GM23338 (cell line): ENCODE data around the gene OOSP2. TPM values are rescaled to one million over a fixed set of nuclear protein-coding genes. Genes with fewer than 3 reads are reported as not detected.

ENCODE experiments used
- ATAC-seq: fragments of 200-7000 bp; cut with Tn5 transposase; 3 replicates; pipeline ENCODE4 v1.9.1; 2020
- DNase-seq: peaks from one replicate; pipeline ENCODE4 v3.0.0-alpha.2; 2015; ENCODE audit warnings: low spot score
- H2AFZ ChIP-seq: fragments of 200-600 bp; sonication (generic); 2 replicates; pipeline ENCODE4 v1.8.0; 2016; ENCODE audit warnings: antibody characterized with exemption, mild to moderate bottlenecking, moderate library complexity
- H3F3A ChIP-seq: fragments of 200-600 bp; sonication (generic); replicated peaks from 2 replicates; pipeline ENCODE4 v1.8.0; 2017; ENCODE audit warnings: antibody characterized with exemption, mixed run types, low read depth
- H3K27ac ChIP-seq: fragments of 200-600 bp; sonication (generic); 2 replicates; pipeline ENCODE4 v1.6.1; 2016; ENCODE audit warnings: low read depth
- H3K27me3 ChIP-seq: fragments of 200-600 bp; sonication (generic); 2 replicates; pipeline ENCODE4 v1.8.0; 2016; ENCODE audit warnings: mild to moderate bottlenecking, mixed run types, moderate library complexity; ENCODE audit not compliant: insufficient read depth
- H3K36me3 ChIP-seq: fragments of 200-600 bp; sonication (generic); 2 replicates; pipeline ENCODE4 v1.8.0; 2016; ENCODE audit warnings: mild to moderate bottlenecking; ENCODE audit not compliant: insufficient read depth
- H3K4me1 ChIP-seq: fragments of 200-600 bp; sonication (generic); 2 replicates; pipeline ENCODE4 v1.8.0; 2016; ENCODE audit warnings: mild to moderate bottlenecking, moderate library complexity; ENCODE audit not compliant: insufficient read depth
- H3K4me2 ChIP-seq: fragments of 200-600 bp; sonication (generic); 2 replicates; pipeline ENCODE4 v1.7.1; 2017; ENCODE audit warnings: mixed run types
- H3K4me3 ChIP-seq: fragments of 200-600 bp; sonication (generic); 2 replicates; pipeline ENCODE4 v1.6.1; 2016; ENCODE audit warnings: mixed run types
- H3K79me2 ChIP-seq: fragments of 200-600 bp; sonication (generic); replicated peaks from 2 replicates; pipeline ENCODE4 v1.8.0; 2017; ENCODE audit warnings: mild to moderate bottlenecking; ENCODE audit not compliant: insufficient read depth
- H3K9me2 ChIP-seq: fragments of 200-600 bp; sonication (generic); 2 replicates; pipeline ENCODE4 v1.8.0; 2017; ENCODE audit not compliant: insufficient read depth
- H4K20me1 ChIP-seq: fragments of 200-600 bp; sonication (generic); replicated peaks from 2 replicates; pipeline ENCODE4 v1.8.0; 2017; ENCODE audit warnings: mild to moderate bottlenecking; ENCODE audit not compliant: insufficient read depth
- H3K27ac Mint-ChIP-seq: 2 replicates; pipeline ENCODE4 v1.8.0; 2020; ENCODE audit warnings: inconsistent platforms, mild to moderate bottlenecking, moderate library complexity, mixed read lengths
- H3K27me3 Mint-ChIP-seq: 3 replicates; pipeline ENCODE4 v1.8.0; 2022; ENCODE audit warnings: low read depth, mild to moderate bottlenecking, moderate library complexity, mixed read lengths, inconsistent platforms; ENCODE audit not compliant: insufficient read depth, poor library complexity
- H3K36me3 Mint-ChIP-seq: 3 replicates; pipeline ENCODE4 v1.8.0; 2021; ENCODE audit warnings: low read depth, mild to moderate bottlenecking, inconsistent platforms, moderate library complexity, mixed read lengths
- H3K4me1 Mint-ChIP-seq: 3 replicates; pipeline ENCODE4 v1.8.0; 2020; ENCODE audit warnings: mild to moderate bottlenecking, inconsistent platforms, mixed read lengths
- H3K4me3 Mint-ChIP-seq: 3 replicates; pipeline ENCODE4 v1.8.0; 2021; ENCODE audit warnings: moderate library complexity, mild to moderate bottlenecking, inconsistent platforms, mixed read lengths
- H3K9me3 Mint-ChIP-seq: 3 replicates; pipeline ENCODE4 v1.8.0; 2020; ENCODE audit warnings: moderate library complexity, mild to moderate bottlenecking, inconsistent platforms, mixed read lengths
- CREB1 ChIP-seq: fragments of 250-450 bp; sonication (Bioruptor Pico); IDR thresholded peaks from 2 replicates; pipeline ENCODE4 v1.5.0; 2020; ENCODE audit warnings: low read depth, mild to moderate bottlenecking, moderate library complexity
- EZH2 ChIP-seq: fragments of 200-600 bp; sonication (generic); IDR thresholded peaks from one replicate; pipeline ENCODE4 v1.8.0; 2017; ENCODE audit warnings: antibody characterized with exemption, mild to moderate bottlenecking, low read depth; ENCODE audit not compliant: unreplicated experiment
- EZH2phosphoT487 ChIP-seq: fragments of 200-600 bp; sonication (generic); IDR thresholded peaks from one replicate; pipeline ENCODE4 v1.8.1; 2018; ENCODE audit warnings: antibody characterized with exemption; ENCODE audit not compliant: unreplicated experiment
- JUNB ChIP-seq: IDR thresholded peaks from one replicate; pipeline ENCODE4 v1.6.1; 2016; ENCODE audit warnings: antibody characterized with exemption; ENCODE audit not compliant: unreplicated experiment
- NANOG ChIP-seq: IDR thresholded peaks from 2 replicates; pipeline ENCODE4 v1.6.1; 2016; ENCODE audit warnings: antibody characterized with exemption, borderline replicate concordance
- POLR2AphosphoS5 ChIP-seq: IDR thresholded peaks from 2 replicates; pipeline ENCODE4 v1.6.1; 2016; ENCODE audit warnings: antibody characterized with exemption, low read depth
- REST ChIP-seq: IDR thresholded peaks from one replicate; pipeline ENCODE4 v1.6.1; 2018; ENCODE audit warnings: antibody characterized with exemption; ENCODE audit not compliant: unreplicated experiment
- ZNF114 ChIP-seq: fragments of 250-450 bp; sonication (Bioruptor Pico); IDR thresholded peaks from 2 replicates; pipeline ENCODE4 v1.5.0; 2020; ENCODE audit warnings: mild to moderate bottlenecking, moderate library complexity
- ZNF331 ChIP-seq: fragments of 250-450 bp; sonication (Bioruptor Pico); IDR thresholded peaks from 2 replicates; pipeline ENCODE4 v1.5.0; 2020; ENCODE audit warnings: low read depth, mild to moderate bottlenecking, moderate library complexity
- polyA plus RNA-seq: library from polyadenylated mRNA; unstranded; fragments of >200 nt; fragmentation: Nextera tagmentation; extraction: Ambion mirVana; gene quantifications from 2 replicates; pipeline ENCODE4 v1.2.1, GENCODE V29; 2016
- total RNA-seq: library from RNA; depleted of rRNA; stranded (reverse); fragments of >200 nt; shearing (Covaris generic); gene quantifications from 2 replicates; pipeline ENCODE4 v1.2.3, GENCODE V29; 2014
- TF ChIP-seq, protein P1 (sequence below), 2 experiments: fragments of 200-600 bp in 1 of 2; sonication (generic) in 1 of 2; conservative IDR thresholded peaks; 2 replicates each; pipeline versions ENCODE4 v1.5.1 to v1.6.1; 2016 to 2017; ENCODE audit warnings: antibody characterized with exemption in 2 of 2, low read depth in 2 of 2, mild to moderate bottlenecking in 2 of 2, moderate library complexity in 1 of 2

Gene OOSP2
- total and polyA plus RNA-seq, 2 experiments from 2014 or later: not detected

GRCh38 chr11:60077216-60077817 lies 37.1 kb downstream of the OOSP2 start:
- H2AFZ ChIP-seq: no peak overlapping the region
- Mint-ChIP-seq H3K9me3 (peaks cover 12% of the 10 kb centered on the region), H3K27me3 (peaks cover 9% of the 10 kb centered on the region), H3K36me3 (peaks cover 10% of the 10 kb centered on the region; the same call in 2 of the 3 replicates), H3K4me3 (no peak overlapping the region), H3K27ac (no peak overlapping the region), H3K4me1 (no peaks in the 10 kb centered on the region)
- H3K27me3 ChIP-seq: no peaks in the 10 kb centered on the region
- TF ChIP-seq ZNF114 (no peak), EZH2 (no peak), ZNF331 (CRISPR knock-in tag) (no peak), JUNB (no peak), CREB1 (no peak)
- no peaks in the 10 kb centered on the region for H3K36me3 ChIP-seq
- H3K4me3 ChIP-seq: no peak overlapping the region
- no peak overlapping the region for H3K4me2 ChIP-seq
- H3K4me1 ChIP-seq: no peaks in the 10 kb centered on the region; the same call in 1 of the 2 replicates
- H4K20me1 ChIP-seq: no peaks in the 10 kb centered on the region
- no peaks in the 10 kb centered on the region for H3F3A ChIP-seq
- no peak for DNase-seq
- ATAC-seq: no peak
- no peaks in the 10 kb centered on the region; the same call in 1 of the 2 replicates for H3K9me2 ChIP-seq
- H3K79me2 ChIP-seq: no peaks in the 10 kb centered on the region
- no peak overlapping the region for H3K27ac ChIP-seq

DNA sequence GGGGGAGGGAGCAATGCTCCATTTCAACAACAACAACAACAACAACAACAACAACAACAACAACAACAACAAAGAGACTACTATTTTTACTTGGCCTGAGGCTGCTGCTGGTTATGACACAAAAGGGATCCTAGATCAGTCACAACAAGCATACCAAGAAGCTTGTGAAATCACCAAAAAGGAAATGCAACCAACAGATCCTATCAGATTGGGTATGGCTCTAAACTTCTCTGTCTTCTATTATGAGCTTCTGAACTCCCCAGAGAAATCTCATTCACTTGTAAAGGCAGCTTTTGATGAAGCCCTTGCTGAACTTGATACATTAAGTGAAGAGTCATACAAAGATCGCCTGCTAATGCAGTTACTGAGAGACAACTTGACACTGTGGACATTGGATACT lies 37.8 kb downstream of the OOSP2 start:
- H4K20me1 ChIP-seq: no peaks in the 10 kb centered on the region
- peaks cover 10% of the 10 kb centered on the region; the same call in 2 of the 3 replicates for H3K36me3 Mint-ChIP-seq
- peaks cover 9% of the 10 kb centered on the region for H3K27me3 Mint-ChIP-seq
- no peaks in the 10 kb centered on the region for H3K79me2 ChIP-seq
- no peaks in the 10 kb centered on the region for H3F3A ChIP-seq
- H3K27me3 ChIP-seq: no peaks in the 10 kb centered on the region
- no peaks in the 10 kb centered on the region for H3K36me3 ChIP-seq
- no peaks in the 10 kb centered on the region; the same call in 1 of the 2 replicates for H3K4me1 ChIP-seq
- ATAC-seq (no peak), DNase-seq (no peak)
- no peak overlapping the region for H3K4me3 Mint-ChIP-seq
- TF ChIP-seq REST: no peak
- no peak for TF ChIP-seq NANOG
- no peak for TF ChIP-seq EZH2phosphoT487
- TF ChIP-seq, protein P1, sequence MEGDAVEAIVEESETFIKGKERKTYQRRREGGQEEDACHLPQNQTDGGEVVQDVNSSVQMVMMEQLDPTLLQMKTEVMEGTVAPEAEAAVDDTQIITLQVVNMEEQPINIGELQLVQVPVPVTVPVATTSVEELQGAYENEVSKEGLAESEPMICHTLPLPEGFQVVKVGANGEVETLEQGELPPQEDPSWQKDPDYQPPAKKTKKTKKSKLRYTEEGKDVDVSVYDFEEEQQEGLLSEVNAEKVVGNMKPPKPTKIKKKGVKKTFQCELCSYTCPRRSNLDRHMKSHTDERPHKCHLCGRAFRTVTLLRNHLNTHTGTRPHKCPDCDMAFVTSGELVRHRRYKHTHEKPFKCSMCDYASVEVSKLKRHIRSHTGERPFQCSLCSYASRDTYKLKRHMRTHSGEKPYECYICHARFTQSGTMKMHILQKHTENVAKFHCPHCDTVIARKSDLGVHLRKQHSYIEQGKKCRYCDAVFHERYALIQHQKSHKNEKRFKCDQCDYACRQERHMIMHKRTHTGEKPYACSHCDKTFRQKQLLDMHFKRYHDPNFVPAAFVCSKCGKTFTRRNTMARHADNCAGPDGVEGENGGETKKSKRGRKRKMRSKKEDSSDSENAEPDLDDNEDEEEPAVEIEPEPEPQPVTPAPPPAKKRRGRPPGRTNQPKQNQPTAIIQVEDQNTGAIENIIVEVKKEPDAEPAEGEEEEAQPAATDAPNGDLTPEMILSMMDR (conservative IDR thresholded peaks at IDR 0.05; ENCODE audit: low read depth in 2 of 2): no peak
- no peak for TF ChIP-seq POLR2AphosphoS5
- no peaks in the 10 kb centered on the region for H3K4me1 Mint-ChIP-seq
- H3K9me2 ChIP-seq: no peaks in the 10 kb centered on the region; the same call in 1 of the 2 replicates
- H3K4me2 ChIP-seq: no peak overlapping the region
- peaks cover 12% of the 10 kb centered on the region; the same call in 2 of the 3 replicates for H3K9me3 Mint-ChIP-seq
- H3K27ac ChIP-seq: no peak overlapping the region
- no peak overlapping the region for H3K4me3 ChIP-seq
- H2AFZ ChIP-seq: no peak overlapping the region
- H3K27ac Mint-ChIP-seq: no peak overlapping the region
